Lower leg skin (tissue), 3 donors: Measurements from ENCODE around the gene SIAH3.
"Not testable (repeated sequence)": the region's sequence is repeated elsewhere in the genome, so short reads cannot be mapped to it uniquely, and the experiment has no call there.

Source experiments
- POLR2A ChIP-seq, 2 donors: fragments of 450-650 bp; IDR thresholded peaks; one replicate each; pipeline ENCODE4 v1.6.1; 2016 to 2017; ENCODE audit warnings: antibody characterized with exemption in 2 of 2, mild to moderate bottlenecking in 1 of 2, moderate library complexity in 1 of 2
- TF ChIP-seq, protein P1 (sequence below), 3 donors: fragments of 450-650 bp; IDR thresholded peaks; one replicate each; pipeline ENCODE4 v1.5.1; 2016; ENCODE audit warnings: antibody characterized with exemption in 3 of 3, mild to moderate bottlenecking in 3 of 3, moderate library complexity in 2 of 3

DNA sequence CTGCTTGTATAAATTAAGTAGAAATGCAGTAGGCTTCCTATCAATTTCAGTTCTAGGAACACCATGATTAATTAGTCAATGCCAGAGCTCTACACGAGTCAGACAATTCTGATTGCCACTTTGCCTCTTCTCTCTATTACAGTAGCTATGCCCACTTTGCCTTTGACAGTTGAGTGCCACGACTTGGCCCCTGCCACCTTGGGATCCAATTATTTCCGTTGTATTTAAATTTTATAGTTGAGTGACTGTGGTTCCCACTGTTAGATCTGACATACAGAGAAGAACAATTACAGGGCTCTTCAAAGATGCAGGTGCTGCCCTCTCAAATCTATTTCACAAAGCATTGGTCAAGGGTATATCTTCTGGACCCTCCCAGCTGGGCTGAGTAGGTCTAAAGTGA is 94.0 kb downstream of the SIAH3 start:
- TF ChIP-seq, protein P1, sequence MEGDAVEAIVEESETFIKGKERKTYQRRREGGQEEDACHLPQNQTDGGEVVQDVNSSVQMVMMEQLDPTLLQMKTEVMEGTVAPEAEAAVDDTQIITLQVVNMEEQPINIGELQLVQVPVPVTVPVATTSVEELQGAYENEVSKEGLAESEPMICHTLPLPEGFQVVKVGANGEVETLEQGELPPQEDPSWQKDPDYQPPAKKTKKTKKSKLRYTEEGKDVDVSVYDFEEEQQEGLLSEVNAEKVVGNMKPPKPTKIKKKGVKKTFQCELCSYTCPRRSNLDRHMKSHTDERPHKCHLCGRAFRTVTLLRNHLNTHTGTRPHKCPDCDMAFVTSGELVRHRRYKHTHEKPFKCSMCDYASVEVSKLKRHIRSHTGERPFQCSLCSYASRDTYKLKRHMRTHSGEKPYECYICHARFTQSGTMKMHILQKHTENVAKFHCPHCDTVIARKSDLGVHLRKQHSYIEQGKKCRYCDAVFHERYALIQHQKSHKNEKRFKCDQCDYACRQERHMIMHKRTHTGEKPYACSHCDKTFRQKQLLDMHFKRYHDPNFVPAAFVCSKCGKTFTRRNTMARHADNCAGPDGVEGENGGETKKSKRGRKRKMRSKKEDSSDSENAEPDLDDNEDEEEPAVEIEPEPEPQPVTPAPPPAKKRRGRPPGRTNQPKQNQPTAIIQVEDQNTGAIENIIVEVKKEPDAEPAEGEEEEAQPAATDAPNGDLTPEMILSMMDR (IDR thresholded peaks at IDR 0.05) = not testable (repeated sequence)
- TF ChIP-seq POLR2A (IDR thresholded peaks at IDR 0.05) = not testable (repeated sequence)
